OCI-LY7 (cell line): ENCODE results near the gene PSME3IP1. TPM values are rescaled to one million over a fixed set of nuclear protein-coding genes. Genes with fewer than 3 reads are reported as not detected.

Source experiments
- BruUV-seq: library from RNA; stranded (reverse); fragments of 400-500 nt; replicated peaks from 2 replicates; lab custom pipeline; 2021; lab: Mats Ljungman, UMichigan
- CTCF ChIA-PET: fragments of 300-600 bp; sonication (Branson Sonifier 250); formaldehyde crosslinking; loops from one replicate; lab custom pipeline; 2022; ENCODE audit warnings: antibody characterized with exemption; ENCODE audit not compliant: unreplicated experiment; lab: Charles Lee
- POLR2A ChIA-PET: fragments of 300-600 bp; sonication (Branson Sonifier 250); formaldehyde crosslinking; loops from one replicate; lab custom pipeline; 2022; ENCODE audit warnings: antibody characterized with exemption; lab: Charles Lee
- DNase-seq: peaks from one replicate; pipeline ENCODE4 v3.0.0-alpha.2; 2015; ENCODE audit warnings: low spot score
- H2AFZ ChIP-seq: fragments of 200-600 bp; sonication (generic), shearing (Covaris generic); 2 replicates; pipeline ENCODE4 v1.6.1; 2014; ENCODE audit warnings: mild to moderate bottlenecking, antibody characterized with exemption, low read length, moderate library complexity
- H3K27ac ChIP-seq: fragments of 200-600 bp; sonication (generic); 2 replicates; pipeline ENCODE4 v1.5.1; 2014; ENCODE audit warnings: mixed run types, low read depth, mild to moderate bottlenecking, moderate library complexity, low read length, inconsistent platforms; ENCODE audit not compliant: poor library complexity, severe bottlenecking
- H3K36me3 ChIP-seq: fragments of 200-600 bp; sonication (generic); 2 replicates; pipeline ENCODE4 v1.6.1; 2014; ENCODE audit warnings: mild to moderate bottlenecking, antibody characterized with exemption, low read length, moderate library complexity, mixed read lengths; ENCODE audit not compliant: insufficient read depth
- H3K4me1 ChIP-seq: fragments of 200-600 bp; sonication (generic); 2 replicates; pipeline ENCODE4 v1.5.1; 2014; ENCODE audit warnings: mild to moderate bottlenecking, low read length; ENCODE audit not compliant: insufficient read depth, poor library complexity, severe bottlenecking
- H3K4me2 ChIP-seq: fragments of 200-600 bp; sonication (generic); 2 replicates; pipeline ENCODE4 v1.6.1; 2014; ENCODE audit warnings: mild to moderate bottlenecking, low read length
- H3K4me3 ChIP-seq: fragments of 200-600 bp; sonication (generic); 2 replicates; pipeline ENCODE4 v1.5.1; 2014; ENCODE audit warnings: mild to moderate bottlenecking, low read depth, low read length; ENCODE audit not compliant: poor library complexity, severe bottlenecking
- H3K79me2 ChIP-seq: fragments of 200-600 bp; sonication (generic); 2 replicates; pipeline ENCODE4 v1.6.1; 2016; ENCODE audit warnings: low read depth, mild to moderate bottlenecking, low read length, moderate library complexity, mixed read lengths; ENCODE audit not compliant: insufficient read depth
- H3K9me2 ChIP-seq: fragments of 200-600 bp; sonication (generic); 2 replicates; pipeline ENCODE4 v1.6.1; 2016; ENCODE audit warnings: mild to moderate bottlenecking, low read length, mixed read lengths; ENCODE audit not compliant: insufficient read depth
- H3K9me3 ChIP-seq: fragments of 200-600 bp; sonication (generic); 2 replicates; pipeline ENCODE4 v1.6.1; 2014; ENCODE audit warnings: mild to moderate bottlenecking, mixed run types, low read length, mixed read lengths
- H4K20me1 ChIP-seq: fragments of 200-600 bp; sonication (generic); 2 replicates; pipeline ENCODE4 v1.6.1; 2014; ENCODE audit warnings: mild to moderate bottlenecking, antibody characterized with exemption, low read length, moderate library complexity, mixed read lengths; ENCODE audit not compliant: insufficient read depth
- CTCF ChIP-seq: fragments of 200-600 bp; sonication (generic); conservative IDR thresholded peaks from 2 replicates; pipeline ENCODE4 v1.5.1; 2014; ENCODE audit warnings: mild to moderate bottlenecking, antibody characterized with exemption, low read length, moderate library complexity, mixed read lengths
- EZH2phosphoT487 ChIP-seq: fragments of 200-600 bp; sonication (generic); IDR thresholded peaks from 2 replicates; pipeline ENCODE4 v1.6.1; 2018; ENCODE audit warnings: low read depth, borderline replicate concordance, mild to moderate bottlenecking, mixed run types, antibody characterized with exemption, low read length, moderate library complexity, mixed read lengths
- intact Hi-C: fragments of 100-400 bp; cut with micrococcal nuclease; formaldehyde crosslinking; loops from one replicate; pipeline ENCODE4 v1.10.0; 2022; ENCODE audit not compliant: unreplicated experiment
- total RNA-seq, 2 experiments: library from RNA; depleted of rRNA in 1 of 2; stranded (reverse); fragments of >200 nt in 1 of 2; shearing (Covaris generic) in 1 of 2; gene quantifications; 2 replicates each; pipeline ENCODE4 v1.2.3, GENCODE V29; 2014 to 2022

The PSME3IP1 gene
- total RNA-seq, 2 experiments from 2014 or later: 89.5 to 152 TPM

GRCh38 chr16:57172721-57173290 is 13.0 kb downstream of the PSME3IP1 start:
- TF ChIP-seq EZH2phosphoT487: no peak
- TF ChIP-seq CTCF: no peak
- H3K4me2 ChIP-seq: no peak overlapping the region
- intact Hi-C loops: no loop called here
- DNase-seq: no peak
- no peaks in the 10 kb centered on the region for H3K79me2 ChIP-seq
- peaks cover 50% of the 10 kb centered on the region for H3K36me3 ChIP-seq
- H3K27ac ChIP-seq: no peak overlapping the region
- H4K20me1 ChIP-seq: no peaks in the 10 kb centered on the region
- H3K4me1 ChIP-seq: peaks cover 5% of the 10 kb centered on the region
- H2AFZ ChIP-seq: no peak overlapping the region
- BruUV-seq: no TSS peak
- H3K4me3 ChIP-seq: no peak overlapping the region
- ChIA-PET CTCF (no interaction called here), POLR2A (interaction anchor here (0.6 kb wide), 1 partner anchor 79 kb away, joined by 3 read pairs; no protein-coding TSS in a partner anchor)
- H3K9me3 ChIP-seq: no peaks in the 10 kb centered on the region
- H3K9me2 ChIP-seq: no peaks in the 10 kb centered on the region

- ChIA-PET CTCF (no interaction called here), POLR2A (interaction anchor here (0.7 kb wide), 2 partner anchors 72 to 118 kb away, joined by 3 to 5 read pairs; no protein-coding TSS in a partner anchor)
Observed at GRCh38 chr16:57169327-57169726, 16.5 kb downstream of the PSME3IP1 start.

More at GRCh38 chr16:57169327-57169726, 16.5 kb downstream of the PSME3IP1 start:
- BruUV-seq: no TSS peak
- TF ChIP-seq CTCF (no peak), EZH2phosphoT487 (no peak)
- Histone ChIP-seq H3K9me3 (no peaks in the 10 kb centered on the region), H3K27ac (no peak overlapping the region), H3K4me3 (no peak overlapping the region), H4K20me1 (no peaks in the 10 kb centered on the region), H3K79me2 (no peaks in the 10 kb centered on the region), H3K4me2 (no peak overlapping the region), H2AFZ (no peak overlapping the region), H3K9me2 (no peaks in the 10 kb centered on the region), H3K36me3 (peaks cover 85% of the 10 kb centered on the region), H3K4me1 (peaks cover 10% of the 10 kb centered on the region)
- intact Hi-C loops: loop anchor here (2.0 kb wide), 1 partner anchor 77 kb away; the partner anchor contains the start of gene CPNE2
- DNase-seq: no peak
